HFFc6 (cell line): ENCODE measurements around the gene RAD51B. TPM values are rescaled to one million over a fixed set of nuclear protein-coding genes. Genes with fewer than 3 reads are reported as not detected.
A peak's percentile ranks its signal among the peaks of the same experiment; 100 is the strongest.
"Not testable (repeated sequence)": the region's sequence is repeated elsewhere in the genome, so short reads cannot be mapped to it uniquely, and the experiment has no call there.

ENCODE experiments used
- DNase-seq: peaks from one replicate; pipeline ENCODE4 v3.0.0-alpha.2; 2018
- H3K27ac Mint-ChIP-seq: 2 replicates; pipeline ENCODE4 v1.8.0; 2020; ENCODE audit warnings: mild to moderate bottlenecking, mixed read lengths
- H3K27me3 Mint-ChIP-seq: 2 replicates; pipeline ENCODE4 v1.8.0; 2021; ENCODE audit warnings: mild to moderate bottlenecking, moderate library complexity, mixed read lengths; ENCODE audit not compliant: insufficient read depth
- H3K36me3 Mint-ChIP-seq: 2 replicates; pipeline ENCODE4 v1.8.0; 2021; ENCODE audit warnings: low read depth, mixed read lengths
- H3K4me1 Mint-ChIP-seq: 2 replicates; pipeline ENCODE4 v1.8.0; 2020; ENCODE audit warnings: low read depth, mixed read lengths
- H3K4me3 Mint-ChIP-seq: 2 replicates; pipeline ENCODE4 v1.8.0; 2020; ENCODE audit warnings: mild to moderate bottlenecking, moderate library complexity, mixed read lengths
- H3K9me3 Mint-ChIP-seq: 2 replicates; pipeline ENCODE4 v1.8.0; 2020; ENCODE audit warnings: mild to moderate bottlenecking, mixed read lengths
- total RNA-seq, 6 experiments: library from RNA; stranded (reverse); fragmentation: NEBNext Ultra II Directional; extraction: Animal tissue kit (Norgen Biotek cat#: 25700); gene quantifications; 2 replicates in 1 of 6; 3 replicates in 5 of 6; pipeline ENCODE4 v1.2.3, GENCODE V29; 2021
- TF ChIP-seq, protein P1 (sequence below): fragments of 200-600 bp; sonication (generic); IDR thresholded peaks from 2 replicates; pipeline ENCODE4 v1.5.0; 2021; ENCODE audit warnings: antibody characterized with exemption, mild to moderate bottlenecking

Gene RAD51B
- total RNA-seq, 6 experiments from 2014 or later = 7.1 to 12.4 (median 9.6) TPM

- no peak for DNase-seq
- no peaks in the 10 kb centered on the region for H3K9me3 Mint-ChIP-seq
- H3K27ac Mint-ChIP-seq = peak overlapping the region; percentile 39; the same call in 1 of the 2 replicates
- peaks cover 69% of the 10 kb centered on the region for H3K4me1 Mint-ChIP-seq
- no peak overlapping the region for H3K4me3 Mint-ChIP-seq
- H3K27me3 Mint-ChIP-seq = no peaks in the 10 kb centered on the region
- TF ChIP-seq, protein P1, sequence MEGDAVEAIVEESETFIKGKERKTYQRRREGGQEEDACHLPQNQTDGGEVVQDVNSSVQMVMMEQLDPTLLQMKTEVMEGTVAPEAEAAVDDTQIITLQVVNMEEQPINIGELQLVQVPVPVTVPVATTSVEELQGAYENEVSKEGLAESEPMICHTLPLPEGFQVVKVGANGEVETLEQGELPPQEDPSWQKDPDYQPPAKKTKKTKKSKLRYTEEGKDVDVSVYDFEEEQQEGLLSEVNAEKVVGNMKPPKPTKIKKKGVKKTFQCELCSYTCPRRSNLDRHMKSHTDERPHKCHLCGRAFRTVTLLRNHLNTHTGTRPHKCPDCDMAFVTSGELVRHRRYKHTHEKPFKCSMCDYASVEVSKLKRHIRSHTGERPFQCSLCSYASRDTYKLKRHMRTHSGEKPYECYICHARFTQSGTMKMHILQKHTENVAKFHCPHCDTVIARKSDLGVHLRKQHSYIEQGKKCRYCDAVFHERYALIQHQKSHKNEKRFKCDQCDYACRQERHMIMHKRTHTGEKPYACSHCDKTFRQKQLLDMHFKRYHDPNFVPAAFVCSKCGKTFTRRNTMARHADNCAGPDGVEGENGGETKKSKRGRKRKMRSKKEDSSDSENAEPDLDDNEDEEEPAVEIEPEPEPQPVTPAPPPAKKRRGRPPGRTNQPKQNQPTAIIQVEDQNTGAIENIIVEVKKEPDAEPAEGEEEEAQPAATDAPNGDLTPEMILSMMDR = no peak
- no peaks in the 10 kb centered on the region for H3K36me3 Mint-ChIP-seq
These were observed 434.4 kb downstream of the RAD51B start for GRCh38 chr14:68253878-68254528.

GRCh38 chr14:68254669-68255527 is 435.3 kb downstream of the RAD51B start:
- peak; percentile 46 for DNase-seq
- peak overlapping the region; percentile 62 for H3K4me3 Mint-ChIP-seq
- TF ChIP-seq, protein P1 = no peak
- H3K4me1 Mint-ChIP-seq = peaks cover 60% of the 10 kb centered on the region
- peak overlapping the region; percentile 61 for H3K27ac Mint-ChIP-seq
- no peaks in the 10 kb centered on the region for H3K9me3 Mint-ChIP-seq
- H3K36me3 Mint-ChIP-seq = no peaks in the 10 kb centered on the region
- H3K27me3 Mint-ChIP-seq = no peaks in the 10 kb centered on the region

DNA sequence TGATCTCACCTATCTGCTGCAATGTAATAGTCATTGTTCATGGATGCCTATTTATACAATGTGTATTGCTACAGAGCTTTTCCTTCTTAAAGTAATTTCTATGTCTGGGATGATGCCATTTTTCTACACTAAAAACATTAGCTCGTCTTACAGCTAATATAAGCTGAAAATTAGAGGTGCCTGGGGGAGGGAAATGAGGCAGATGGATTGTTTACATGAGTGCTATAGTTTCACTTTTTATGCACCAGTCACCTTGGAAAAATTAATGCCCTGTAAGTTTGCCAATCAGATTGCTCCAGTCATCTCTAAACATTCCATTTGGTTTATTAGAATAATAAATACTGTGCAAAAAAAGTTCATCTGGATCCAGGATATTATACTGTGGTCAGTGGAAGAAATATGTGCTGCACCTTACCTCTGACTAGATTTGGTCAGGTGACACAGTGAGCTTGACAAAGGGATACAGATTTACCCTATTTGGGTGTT is 436.2 kb downstream of the RAD51B start:
- peaks cover 51% of the 10 kb centered on the region for H3K4me1 Mint-ChIP-seq

DNA sequence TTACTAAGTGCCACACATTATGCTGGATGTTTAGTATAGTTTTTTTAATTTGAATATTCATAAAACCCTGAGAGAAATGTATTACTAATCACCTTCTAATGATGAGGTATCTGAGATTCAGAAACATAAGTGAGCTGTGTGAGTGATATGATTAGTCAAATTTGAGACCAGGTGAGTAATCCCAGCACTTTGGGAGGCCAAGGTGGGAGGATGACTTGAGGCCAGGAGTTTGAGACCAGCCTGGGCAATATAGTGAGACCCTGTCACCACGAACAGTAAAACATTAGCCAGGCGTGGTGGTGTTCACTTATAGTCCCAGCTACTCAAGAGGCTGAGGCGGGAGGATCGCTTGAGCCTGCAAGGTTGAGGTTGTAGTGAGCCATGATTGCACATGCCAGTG is 438.4 kb downstream of the RAD51B start:
- H3K4me1 Mint-ChIP-seq = peaks cover 38% of the 10 kb centered on the region
- no peaks in the 10 kb centered on the region for H3K36me3 Mint-ChIP-seq
- H3K4me3 Mint-ChIP-seq = no peak overlapping the region
- DNase-seq = no peak
- no peak overlapping the region for H3K27ac Mint-ChIP-seq
- no peaks in the 10 kb centered on the region for H3K9me3 Mint-ChIP-seq
- H3K27me3 Mint-ChIP-seq = no peaks in the 10 kb centered on the region; the same call in 1 of the 2 replicates
- TF ChIP-seq, protein P1 = no peak

More for the DNA sequence above, 436.2 kb downstream of the RAD51B start:
- Mint-ChIP-seq H3K27me3 (no peaks in the 10 kb centered on the region), H3K4me3 (peak overlapping the region; percentile 59), H3K27ac (peak overlapping the region; percentile 61), H3K36me3 (no peaks in the 10 kb centered on the region), H3K9me3 (no peaks in the 10 kb centered on the region)
- TF ChIP-seq, protein P1 = no peak
- DNase-seq = peak; percentile 75

GRCh38 chr14:68258995-68259394 is 439.4 kb downstream of the RAD51B start:
- H3K27me3 Mint-ChIP-seq, H3K36me3 Mint-ChIP-seq, DNase-seq, H3K9me3 Mint-ChIP-seq, H3K4me3 Mint-ChIP-seq, H3K27ac Mint-ChIP-seq: not testable (repeated sequence)
- H3K4me1 Mint-ChIP-seq = peaks cover 35% of the 10 kb centered on the region

DNA sequence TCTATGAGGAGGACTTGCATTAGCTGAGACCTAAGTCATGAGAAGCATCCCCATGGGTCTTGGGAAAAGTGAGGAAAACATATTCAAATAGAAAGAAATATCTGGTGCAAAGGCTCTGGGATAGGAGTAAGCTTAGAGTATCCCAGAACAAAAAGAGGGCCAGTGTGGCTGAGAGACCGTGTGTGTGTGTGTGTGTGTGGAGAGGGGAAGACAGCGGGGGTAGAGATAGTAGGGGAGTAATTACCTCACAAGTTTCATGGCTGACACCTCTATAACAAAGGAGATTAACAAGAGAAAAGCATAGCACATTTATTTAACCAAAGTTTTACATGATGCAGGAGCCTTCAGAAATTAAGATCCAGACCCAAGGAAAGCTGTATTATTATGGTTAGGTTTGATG is 440.5 kb downstream of the RAD51B start:
- no peak for DNase-seq
- TF ChIP-seq, protein P1 = no peak
- no peak overlapping the region for H3K4me3 Mint-ChIP-seq
- no peaks in the 10 kb centered on the region for H3K36me3 Mint-ChIP-seq
- no peak overlapping the region for H3K27ac Mint-ChIP-seq
- peaks cover 29% of the 10 kb centered on the region for H3K4me1 Mint-ChIP-seq
- H3K27me3 Mint-ChIP-seq = no peaks in the 10 kb centered on the region; the same call in 1 of the 2 replicates
- no peaks in the 10 kb centered on the region for H3K9me3 Mint-ChIP-seq
